ENCODE data around the gene TXNDC11. TPM values are rescaled to one million over a fixed set of nuclear protein-coding genes. Genes with fewer than 3 reads are reported as not detected.

The TXNDC11 gene
- total and polyA plus RNA-seq, 10 of the 15 experiments (the other 5 are each of a cell fraction or from before 2014, with no cell fraction given): 1.7 to 86.7 (median 54.4) TPM

DNA sequence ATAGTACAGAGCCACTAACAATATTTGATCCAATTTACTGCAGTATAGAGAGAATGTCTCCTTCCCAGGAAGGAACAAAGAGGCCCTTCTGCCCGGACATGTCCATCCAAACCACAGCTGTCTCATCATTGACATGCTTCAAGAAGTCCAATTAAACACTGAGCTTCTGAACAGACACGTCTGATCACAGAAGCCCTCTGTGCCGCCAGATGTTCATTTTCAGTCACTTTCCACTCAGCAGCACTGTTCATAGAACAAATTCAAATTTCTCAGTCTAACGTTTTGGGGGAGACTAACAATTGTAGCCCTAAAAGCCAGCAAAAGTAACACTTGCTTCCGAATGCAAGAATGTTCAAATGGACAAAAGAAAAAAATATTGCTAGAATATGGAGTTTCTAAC, 39.1 kb upstream of the TXNDC11 start (continued):
- TF ChIP-seq, protein P1, sequence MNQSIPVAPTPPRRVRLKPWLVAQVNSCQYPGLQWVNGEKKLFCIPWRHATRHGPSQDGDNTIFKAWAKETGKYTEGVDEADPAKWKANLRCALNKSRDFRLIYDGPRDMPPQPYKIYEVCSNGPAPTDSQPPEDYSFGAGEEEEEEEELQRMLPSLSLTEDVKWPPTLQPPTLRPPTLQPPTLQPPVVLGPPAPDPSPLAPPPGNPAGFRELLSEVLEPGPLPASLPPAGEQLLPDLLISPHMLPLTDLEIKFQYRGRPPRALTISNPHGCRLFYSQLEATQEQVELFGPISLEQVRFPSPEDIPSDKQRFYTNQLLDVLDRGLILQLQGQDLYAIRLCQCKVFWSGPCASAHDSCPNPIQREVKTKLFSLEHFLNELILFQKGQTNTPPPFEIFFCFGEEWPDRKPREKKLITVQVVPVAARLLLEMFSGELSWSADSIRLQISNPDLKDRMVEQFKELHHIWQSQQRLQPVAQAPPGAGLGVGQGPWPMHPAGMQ (IDR thresholded peaks at IDR 0.05; ENCODE audit: borderline replicate concordance): no peak
- no peak for TF ChIP-seq SMARCA5 (IDR thresholded peaks at IDR 0.05)
- no peak for TF ChIP-seq CHD4 (IDR thresholded peaks at IDR 0.05)
- TF ChIP-seq MEF2A (IDR thresholded peaks at IDR 0.05; ENCODE audit: insufficient read depth, low read depth, low read length): peak; percentile 61; the same call in 1 of the 2 replicates
- no peak for TF ChIP-seq STAT1 (conservative IDR thresholded peaks at IDR 0.05)
- no peak for TF ChIP-seq ZBED1 (IDR thresholded peaks at IDR 0.05; ENCODE audit: borderline replicate concordance)
- TF ChIP-seq, protein P2, sequence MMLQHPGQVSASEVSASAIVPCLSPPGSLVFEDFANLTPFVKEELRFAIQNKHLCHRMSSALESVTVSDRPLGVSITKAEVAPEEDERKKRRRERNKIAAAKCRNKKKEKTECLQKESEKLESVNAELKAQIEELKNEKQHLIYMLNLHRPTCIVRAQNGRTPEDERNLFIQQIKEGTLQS (IDR thresholded peaks at IDR 0.05; ENCODE audit: borderline replicate concordance, extremely low read depth, low read depth, low read length): no peak
- TF ChIP-seq, protein P3, sequence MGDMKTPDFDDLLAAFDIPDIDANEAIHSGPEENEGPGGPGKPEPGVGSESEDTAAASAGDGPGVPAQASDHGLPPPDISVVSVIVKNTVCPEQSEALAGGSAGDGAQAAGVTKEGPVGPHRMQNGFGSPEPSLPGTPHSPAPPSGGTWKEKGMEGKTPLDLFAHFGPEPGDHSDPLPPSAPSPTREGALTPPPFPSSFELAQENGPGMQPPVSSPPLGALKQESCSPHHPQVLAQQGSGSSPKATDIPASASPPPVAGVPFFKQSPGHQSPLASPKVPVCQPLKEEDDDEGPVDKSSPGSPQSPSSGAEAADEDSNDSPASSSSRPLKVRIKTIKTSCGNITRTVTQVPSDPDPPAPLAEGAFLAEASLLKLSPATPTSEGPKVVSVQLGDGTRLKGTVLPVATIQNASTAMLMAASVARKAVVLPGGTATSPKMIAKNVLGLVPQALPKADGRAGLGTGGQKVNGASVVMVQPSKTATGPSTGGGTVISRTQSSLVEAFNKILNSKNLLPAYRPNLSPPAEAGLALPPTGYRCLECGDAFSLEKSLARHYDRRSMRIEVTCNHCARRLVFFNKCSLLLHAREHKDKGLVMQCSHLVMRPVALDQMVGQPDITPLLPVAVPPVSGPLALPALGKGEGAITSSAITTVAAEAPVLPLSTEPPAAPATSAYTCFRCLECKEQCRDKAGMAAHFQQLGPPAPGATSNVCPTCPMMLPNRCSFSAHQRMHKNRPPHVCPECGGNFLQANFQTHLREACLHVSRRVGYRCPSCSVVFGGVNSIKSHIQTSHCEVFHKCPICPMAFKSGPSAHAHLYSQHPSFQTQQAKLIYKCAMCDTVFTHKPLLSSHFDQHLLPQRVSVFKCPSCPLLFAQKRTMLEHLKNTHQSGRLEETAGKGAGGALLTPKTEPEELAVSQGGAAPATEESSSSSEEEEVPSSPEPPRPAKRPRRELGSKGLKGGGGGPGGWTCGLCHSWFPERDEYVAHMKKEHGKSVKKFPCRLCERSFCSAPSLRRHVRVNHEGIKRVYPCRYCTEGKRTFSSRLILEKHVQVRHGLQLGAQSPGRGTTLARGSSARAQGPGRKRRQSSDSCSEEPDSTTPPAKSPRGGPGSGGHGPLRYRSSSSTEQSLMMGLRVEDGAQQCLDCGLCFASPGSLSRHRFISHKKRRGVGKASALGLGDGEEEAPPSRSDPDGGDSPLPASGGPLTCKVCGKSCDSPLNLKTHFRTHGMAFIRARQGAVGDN (IDR thresholded peaks at IDR 0.05): peak; percentile 71
- TF ChIP-seq SMAD5 (IDR thresholded peaks at IDR 0.05; ENCODE audit: low read depth): peak; percentile 44; the same call in 1 of the 2 replicates
- no peak for TF ChIP-seq NR2C1 (IDR thresholded peaks at IDR 0.05)
- TF ChIP-seq HDAC2 (IDR thresholded peaks at IDR 0.05): no peak
- no peak for TF ChIP-seq RAD21 (IDR thresholded peaks at IDR 0.05; ENCODE audit: insufficient read depth, low read depth, low read length)
- no peak for TF ChIP-seq CEBPB (IDR thresholded peaks at IDR 0.05; ENCODE audit: borderline replicate concordance in 1 of 2, low read depth in 2 of 2, low read length in 2 of 2)
- TF ChIP-seq, protein P4, sequence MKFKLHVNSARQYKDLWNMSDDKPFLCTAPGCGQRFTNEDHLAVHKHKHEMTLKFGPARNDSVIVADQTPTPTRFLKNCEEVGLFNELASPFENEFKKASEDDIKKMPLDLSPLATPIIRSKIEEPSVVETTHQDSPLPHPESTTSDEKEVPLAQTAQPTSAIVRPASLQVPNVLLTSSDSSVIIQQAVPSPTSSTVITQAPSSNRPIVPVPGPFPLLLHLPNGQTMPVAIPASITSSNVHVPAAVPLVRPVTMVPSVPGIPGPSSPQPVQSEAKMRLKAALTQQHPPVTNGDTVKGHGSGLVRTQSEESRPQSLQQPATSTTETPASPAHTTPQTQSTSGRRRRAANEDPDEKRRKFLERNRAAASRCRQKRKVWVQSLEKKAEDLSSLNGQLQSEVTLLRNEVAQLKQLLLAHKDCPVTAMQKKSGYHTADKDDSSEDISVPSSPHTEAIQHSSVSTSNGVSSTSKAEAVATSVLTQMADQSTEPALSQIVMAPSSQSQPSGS (IDR thresholded peaks at IDR 0.05; ENCODE audit: low read length): no peak
- no peak for TF ChIP-seq HDGF (IDR thresholded peaks at IDR 0.05)
- no peak for TF ChIP-seq RCOR1 (conservative IDR thresholded peaks at IDR 0.05; ENCODE audit: low read depth, low read length)
- TF ChIP-seq, protein P5, sequence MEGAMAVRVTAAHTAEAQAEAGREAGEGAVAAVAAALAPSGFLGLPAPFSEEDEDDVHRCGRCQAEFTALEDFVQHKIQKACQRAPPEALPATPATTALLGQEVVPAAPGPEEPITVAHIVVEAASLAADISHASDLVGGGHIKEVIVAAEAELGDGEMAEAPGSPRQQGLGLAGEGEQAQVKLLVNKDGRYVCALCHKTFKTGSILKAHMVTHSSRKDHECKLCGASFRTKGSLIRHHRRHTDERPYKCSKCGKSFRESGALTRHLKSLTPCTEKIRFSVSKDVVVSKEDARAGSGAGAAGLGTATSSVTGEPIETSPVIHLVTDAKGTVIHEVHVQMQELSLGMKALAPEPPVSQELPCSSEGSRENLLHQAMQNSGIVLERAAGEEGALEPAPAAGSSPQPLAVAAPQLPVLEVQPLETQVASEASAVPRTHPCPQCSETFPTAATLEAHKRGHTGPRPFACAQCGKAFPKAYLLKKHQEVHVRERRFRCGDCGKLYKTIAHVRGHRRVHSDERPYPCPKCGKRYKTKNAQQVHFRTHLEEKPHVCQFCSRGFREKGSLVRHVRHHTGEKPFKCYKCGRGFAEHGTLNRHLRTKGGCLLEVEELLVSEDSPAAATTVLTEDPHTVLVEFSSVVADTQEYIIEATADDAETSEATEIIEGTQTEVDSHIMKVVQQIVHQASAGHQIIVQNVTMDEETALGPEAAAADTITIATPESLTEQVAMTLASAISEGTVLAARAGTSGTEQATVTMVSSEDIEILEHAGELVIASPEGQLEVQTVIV (IDR thresholded peaks at IDR 0.05; ENCODE audit: borderline replicate concordance, partially characterized antibody): no peak
- TF ChIP-seq SIX5 (IDR thresholded peaks at IDR 0.05; ENCODE audit: low read depth, low read length, severe bottlenecking): no peak
- no peak for TF ChIP-seq ATF7 (IDR thresholded peaks at IDR 0.05; ENCODE audit: low read depth)
- peak; percentile 24 for TF ChIP-seq BMI1 (IDR thresholded peaks at IDR 0.05; ENCODE audit: borderline replicate concordance)
- TF ChIP-seq MAX (IDR thresholded peaks at IDR 0.05; ENCODE audit: low read depth, low read length): no peak
- no peak for TF ChIP-seq NR2F1 (conservative IDR thresholded peaks at IDR 0.05)
- no peak for TF ChIP-seq BRCA1 (IDR thresholded peaks at IDR 0.05; ENCODE audit: low read depth, low read length)
